Measurements from ENCODE around the gene KRT83. TPM values are rescaled to one million over a fixed set of nuclear protein-coding genes. Genes with fewer than 3 reads are reported as not detected.
A peak's percentile ranks its signal among the peaks of the same experiment; 100 is the strongest.
"Not testable (repeated sequence)": the region's sequence is repeated elsewhere in the genome, so short reads cannot be mapped to it uniquely, and the experiment has no call there.

Gene KRT83
- total RNA-seq, 1 donor = not detected

DNA sequence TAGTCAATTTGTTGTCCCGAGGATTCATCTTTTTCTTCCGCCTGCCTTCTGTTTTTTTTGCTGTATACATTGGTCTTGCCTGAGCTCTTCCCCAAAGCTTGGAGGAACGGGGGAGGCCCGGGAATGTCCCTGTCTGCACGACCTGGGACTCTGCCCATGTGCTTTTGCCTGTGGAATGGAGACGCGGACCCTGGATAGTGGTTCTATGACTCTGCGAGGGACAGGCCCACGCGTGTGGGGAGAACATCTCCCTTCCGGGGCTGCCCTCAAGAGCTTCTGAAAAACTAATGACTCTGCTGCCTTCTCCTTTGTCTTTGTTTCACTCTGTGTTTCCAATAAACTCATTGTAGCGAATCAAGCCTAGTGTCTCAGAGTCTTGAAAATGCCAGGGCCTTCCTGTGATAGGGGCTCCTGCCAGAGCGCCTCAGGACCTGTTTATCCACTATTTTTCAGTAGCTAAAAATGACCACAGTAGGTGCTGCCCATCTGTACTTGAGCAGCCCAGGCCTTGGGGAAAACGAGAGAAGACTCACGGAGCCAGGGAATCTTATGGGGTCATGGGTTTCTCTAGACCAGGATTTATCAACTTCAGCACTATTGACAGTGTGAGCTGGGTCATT, 12.3 kb downstream of the KRT83 start:
- TF ChIP-seq, protein P1, sequence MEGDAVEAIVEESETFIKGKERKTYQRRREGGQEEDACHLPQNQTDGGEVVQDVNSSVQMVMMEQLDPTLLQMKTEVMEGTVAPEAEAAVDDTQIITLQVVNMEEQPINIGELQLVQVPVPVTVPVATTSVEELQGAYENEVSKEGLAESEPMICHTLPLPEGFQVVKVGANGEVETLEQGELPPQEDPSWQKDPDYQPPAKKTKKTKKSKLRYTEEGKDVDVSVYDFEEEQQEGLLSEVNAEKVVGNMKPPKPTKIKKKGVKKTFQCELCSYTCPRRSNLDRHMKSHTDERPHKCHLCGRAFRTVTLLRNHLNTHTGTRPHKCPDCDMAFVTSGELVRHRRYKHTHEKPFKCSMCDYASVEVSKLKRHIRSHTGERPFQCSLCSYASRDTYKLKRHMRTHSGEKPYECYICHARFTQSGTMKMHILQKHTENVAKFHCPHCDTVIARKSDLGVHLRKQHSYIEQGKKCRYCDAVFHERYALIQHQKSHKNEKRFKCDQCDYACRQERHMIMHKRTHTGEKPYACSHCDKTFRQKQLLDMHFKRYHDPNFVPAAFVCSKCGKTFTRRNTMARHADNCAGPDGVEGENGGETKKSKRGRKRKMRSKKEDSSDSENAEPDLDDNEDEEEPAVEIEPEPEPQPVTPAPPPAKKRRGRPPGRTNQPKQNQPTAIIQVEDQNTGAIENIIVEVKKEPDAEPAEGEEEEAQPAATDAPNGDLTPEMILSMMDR (IDR thresholded peaks at IDR 0.05; ENCODE audit: insufficient read depth, low read depth, low read length) = no peak
- H3K4me3 ChIP-seq (ENCODE audit: low read depth, low read length) = peak overlapping the region; percentile 40
- DNase-seq (ENCODE audit: low read depth) = no peak

DNA sequence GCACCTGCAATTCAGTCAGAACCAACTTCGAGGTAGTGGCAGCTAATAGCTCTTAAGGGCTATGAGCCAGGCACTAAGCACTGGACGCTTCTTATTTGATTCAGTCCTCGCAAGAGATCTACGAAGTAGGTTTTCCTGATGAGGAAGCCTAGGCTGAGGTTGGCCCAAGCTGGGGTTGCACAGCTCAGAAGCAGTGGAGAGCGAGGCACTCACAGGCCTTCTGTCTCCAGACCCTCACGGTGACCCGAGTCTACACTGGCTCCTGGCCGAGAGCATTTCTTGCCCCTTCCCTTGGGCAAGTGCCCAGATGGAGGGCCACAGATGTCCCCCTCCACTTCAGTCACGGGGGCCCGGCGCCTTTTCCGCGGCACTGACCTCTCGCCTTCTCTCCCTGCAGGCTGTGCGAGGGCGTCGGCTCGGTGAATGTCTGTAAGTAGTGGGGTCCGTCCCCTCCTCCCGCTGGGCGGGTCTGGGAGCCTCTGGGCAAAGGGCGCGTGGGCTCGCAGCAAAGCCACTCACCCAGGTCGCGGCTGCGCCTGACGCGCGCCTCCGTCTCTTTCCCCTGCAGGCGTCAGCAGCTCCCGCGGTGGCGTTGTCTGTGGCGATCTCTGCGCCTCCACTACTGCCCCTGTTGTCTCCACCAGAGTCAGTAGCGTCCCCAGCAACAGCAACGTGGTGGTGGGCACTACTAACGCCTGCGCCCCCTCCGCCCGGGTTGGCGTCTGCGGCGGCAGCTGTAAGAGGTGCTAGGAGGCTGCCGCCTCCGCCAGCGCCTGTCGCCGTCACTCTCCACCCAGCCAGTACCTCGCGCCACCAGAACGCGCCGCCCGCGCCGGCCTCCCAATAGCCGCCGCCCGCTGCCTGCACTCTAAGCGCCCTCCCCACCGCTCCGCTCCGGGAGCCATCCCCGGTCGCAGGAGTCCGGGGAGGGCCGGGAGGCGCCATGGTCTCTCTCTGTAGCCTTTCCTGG, 13.1 kb downstream of the KRT83 start:
- peak; percentile 44 for DNase-seq (ENCODE audit: low read depth)

GRCh38 chr12:52306731-52307130, 14.5 kb downstream of the KRT83 start:
- TF ChIP-seq, protein P1 (IDR thresholded peaks at IDR 0.05; ENCODE audit: insufficient read depth, low read depth, low read length) = no peak
- no peak overlapping the region for H3K4me3 ChIP-seq (ENCODE audit: low read depth, low read length)
- no peak for DNase-seq (ENCODE audit: low read depth)

More for the DNA sequence above, 13.1 kb downstream of the KRT83 start:
- H3K4me3 ChIP-seq (ENCODE audit: low read depth, low read length) = peak overlapping the region; percentile 40
- TF ChIP-seq, protein P1 (IDR thresholded peaks at IDR 0.05; ENCODE audit: insufficient read depth, low read depth, low read length) = peak; percentile 4

GRCh38 chr12:52305921-52306705, 15.1 kb downstream of the KRT83 start:
- no peak overlapping the region for H3K4me3 ChIP-seq (ENCODE audit: low read depth, low read length)
- no peak for DNase-seq (ENCODE audit: low read depth)
- TF ChIP-seq, protein P1 (IDR thresholded peaks at IDR 0.05; ENCODE audit: insufficient read depth, low read depth, low read length) = peak; percentile 40

DNA sequence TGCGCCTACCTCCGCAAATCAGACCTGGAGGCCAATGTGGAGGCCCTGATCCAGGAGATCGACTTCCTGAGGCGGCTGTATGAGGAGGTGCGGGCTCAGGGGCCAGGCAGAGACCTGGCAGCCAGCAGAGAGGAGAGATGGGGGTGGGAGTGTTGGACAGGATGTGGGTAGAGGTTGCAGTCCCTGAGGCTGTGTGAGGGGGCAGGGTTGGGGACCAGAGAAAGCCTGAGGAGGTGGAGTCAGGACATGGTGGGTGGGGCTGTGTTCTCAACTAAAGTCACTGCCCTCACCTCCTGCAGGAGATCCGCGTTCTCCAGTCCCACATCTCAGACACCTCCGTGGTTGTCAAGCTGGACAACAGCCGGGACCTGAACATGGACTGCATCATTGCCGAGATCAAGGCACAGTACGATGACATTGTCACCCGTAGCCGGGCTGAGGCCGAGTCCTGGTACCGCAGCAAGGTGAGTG, 16.2 kb downstream of the KRT83 start:
- DNase-seq (ENCODE audit: low read depth); H3K4me3 ChIP-seq (ENCODE audit: low read depth, low read length): not testable (repeated sequence)

DNA sequence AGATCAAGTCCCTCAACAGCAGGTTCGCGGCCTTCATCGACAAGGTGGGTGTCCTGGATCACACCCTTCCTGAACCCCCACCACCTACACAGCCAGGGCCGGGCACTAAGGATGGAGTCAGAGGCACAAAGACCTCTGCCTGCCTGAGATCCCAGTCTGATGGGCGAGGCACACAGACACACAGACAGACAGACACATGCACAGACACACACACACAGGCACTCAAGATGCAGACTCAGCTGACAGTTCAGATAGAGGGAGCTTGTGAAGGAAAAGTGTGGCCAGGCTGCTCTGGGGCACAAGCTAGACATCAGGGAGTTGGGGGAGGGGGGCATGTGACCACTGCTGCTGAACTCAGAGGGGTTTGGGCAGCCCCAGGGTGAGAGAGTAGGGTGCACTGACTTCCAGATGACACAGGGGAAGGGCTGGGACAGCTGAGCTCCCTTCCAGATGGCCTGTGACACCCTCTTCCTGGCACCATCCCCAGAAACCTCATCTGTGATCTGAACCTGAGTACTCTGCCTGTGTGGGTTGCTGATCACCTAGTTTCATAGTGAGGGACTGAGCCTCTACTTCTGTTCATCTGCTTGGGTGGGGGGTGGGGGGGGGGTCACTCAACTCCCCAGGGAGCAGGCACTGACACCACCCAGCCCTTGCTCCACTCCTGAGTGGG, 18.8 kb downstream of the KRT83 start:
- not testable (repeated sequence) for DNase-seq (ENCODE audit: low read depth); H3K4me3 ChIP-seq (ENCODE audit: low read depth, low read length)

DNA sequence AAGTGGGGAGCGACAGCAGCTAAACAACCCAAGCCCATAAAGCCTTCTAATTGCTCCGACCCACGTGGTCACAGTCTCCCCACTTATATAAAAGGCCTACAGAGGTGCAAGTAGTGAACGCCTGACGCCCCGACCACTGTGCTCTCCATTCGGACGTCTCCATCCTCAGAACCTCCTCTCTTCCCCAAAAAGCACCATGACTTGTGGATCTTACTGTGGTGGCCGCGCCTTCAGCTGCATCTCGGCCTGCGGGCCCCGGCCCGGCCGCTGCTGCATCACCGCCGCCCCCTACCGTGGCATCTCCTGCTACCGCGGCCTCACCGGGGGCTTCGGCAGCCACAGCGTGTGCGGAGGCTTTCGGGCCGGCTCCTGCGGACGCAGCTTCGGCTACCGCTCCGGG, 19.5 kb downstream of the KRT83 start:
- not testable (repeated sequence) for DNase-seq (ENCODE audit: low read depth); H3K4me3 ChIP-seq (ENCODE audit: low read depth, low read length)

All from fibroblast of villous mesenchyme (primary cell).